Activated naive CD4-positive, alpha-beta T cell treated with anti-CD3 and anti-CD28 coated beads, Interleukin-2, amount 10 ng/mL, durations not matched to agents 7 days and 5 days (primary cell): ENCODE results near the gene GPRC6A.
"Not testable (repeated sequence)": the region's sequence is repeated elsewhere in the genome, so short reads cannot be mapped to it uniquely, and the experiment has no call there.

Experiments
- CTCF ChIA-PET: fragments of 350-600 bp; sonication (Branson Sonifier 250); formaldehyde crosslinking; loops from one replicate; lab custom pipeline; 2021; ENCODE audit warnings: antibody characterized with exemption; lab: Charles Lee
- DNase-seq: peaks from one replicate; pipeline ENCODE4 v3.0.0-alpha.2; 2020
- H3K27ac Mint-ChIP-seq: one replicate; pipeline ENCODE4 v1.8.0; 2021; ENCODE audit warnings: mild to moderate bottlenecking, moderate library complexity, mixed read lengths
- H3K27me3 Mint-ChIP-seq: one replicate; pipeline ENCODE4 v1.8.0; 2021; ENCODE audit warnings: mild to moderate bottlenecking, mixed read lengths
- H3K36me3 Mint-ChIP-seq: one replicate; pipeline ENCODE4 v1.8.0; 2021; ENCODE audit warnings: mixed read lengths
- H3K4me1 Mint-ChIP-seq: one replicate; pipeline ENCODE4 v1.8.0; 2021; ENCODE audit warnings: mixed read lengths
- H3K4me3 Mint-ChIP-seq: one replicate; pipeline ENCODE4 v1.8.0; 2021; ENCODE audit warnings: mild to moderate bottlenecking, moderate library complexity, mixed read lengths
- H3K9me3 Mint-ChIP-seq: one replicate; pipeline ENCODE4 v1.8.0; 2021; ENCODE audit warnings: mixed read lengths

GPRC6A gene

GRCh38 chr6:116828983-116829382 lies at the start of gene GPRC6A:
Gene GPRC6A, minus strand, starts transcription at chr6:116829083. Its CDS starts 70 bp downstream, at chr6:116829013.
- H3K4me3 Mint-ChIP-seq, result no peak within 1 kb of the TSS
- H3K36me3 Mint-ChIP-seq, result no peaks in the 10 kb centered on the region
- no peaks in the 10 kb centered on the region for H3K9me3 Mint-ChIP-seq
- DNase-seq, result no peak
- H3K4me1 Mint-ChIP-seq, result no peaks in the 10 kb centered on the region
- CTCF ChIA-PET, result no interaction called here
- H3K27ac Mint-ChIP-seq, result no peak within 1 kb of the TSS
- H3K27me3 Mint-ChIP-seq, result no peaks in the 10 kb centered on the region

- DNase-seq, result no peak
- H3K27me3 Mint-ChIP-seq, result peaks cover 32% of the 10 kb centered on the region
- no peak overlapping the region for H3K27ac Mint-ChIP-seq
- H3K4me1 Mint-ChIP-seq, result peaks cover 6% of the 10 kb centered on the region
- no peak overlapping the region for H3K4me3 Mint-ChIP-seq
- H3K36me3 Mint-ChIP-seq, result no peaks in the 10 kb centered on the region
- CTCF ChIA-PET, result no interaction called here
- no peaks in the 10 kb centered on the region for H3K9me3 Mint-ChIP-seq
These were observed 48.9 kb upstream of the GPRC6A start for GRCh38 chr6:116877743-116878142.

- Mint-ChIP-seq H3K36me3 (no peaks in the 10 kb centered on the region), H3K27ac (no peak within 1 kb of the TSS), H3K4me3 (no peak within 1 kb of the TSS), H3K27me3 (peaks cover 32% of the 10 kb centered on the region), H3K9me3 (no peaks in the 10 kb centered on the region), H3K4me1 (peaks cover 6% of the 10 kb centered on the region)
- CTCF ChIA-PET, result no interaction called here
- no peak for DNase-seq
These were observed 48.0 kb upstream of the GPRC6A start, which contains the start of gene RFX6 for GRCh38 chr6:116876635-116877611. Gene RFX6, plus strand, starts transcription at chr6:116877242. Its CDS starts 34 bp downstream, at chr6:116877276.

GRCh38 chr6:116876107-116876506 lies 47.2 kb upstream of the GPRC6A start:
- DNase-seq, result no peak
- Mint-ChIP-seq H3K9me3 (no peaks in the 10 kb centered on the region), H3K36me3 (no peaks in the 10 kb centered on the region), H3K4me3 (no peak overlapping the region), H3K4me1 (peaks cover 6% of the 10 kb centered on the region), H3K27me3 (peaks cover 32% of the 10 kb centered on the region), H3K27ac (no peak overlapping the region)
- CTCF ChIA-PET, result no interaction called here

- Mint-ChIP-seq H3K36me3 (no peaks in the 10 kb centered on the region), H3K4me3 (no peak overlapping the region), H3K9me3 (no peaks in the 10 kb centered on the region), H3K27ac (no peak overlapping the region), H3K4me1 (peaks cover 6% of the 10 kb centered on the region), H3K27me3 (peaks cover 31% of the 10 kb centered on the region)
- DNase-seq, result no peak
- CTCF ChIA-PET, result interaction anchor here (1.2 kb wide), 1 partner anchor 16 kb away, joined by 3 read pairs; no protein-coding TSS in a partner anchor
These were observed 43.9 kb upstream of the GPRC6A start for GRCh38 chr6:116872771-116873170.

- Mint-ChIP-seq H3K36me3 (no peaks in the 10 kb centered on the region), H3K27me3 (peaks cover 4% of the 10 kb centered on the region), H3K4me1 (no peaks in the 10 kb centered on the region), H3K27ac (no peak overlapping the region), H3K4me3 (no peak overlapping the region), H3K9me3 (no peaks in the 10 kb centered on the region)
- CTCF ChIA-PET, result no interaction called here
- no peak for DNase-seq
These were observed 37.5 kb upstream of the GPRC6A start for GRCh38 chr6:116866281-116866871.

- peaks cover 9% of the 10 kb centered on the region for H3K9me3 Mint-ChIP-seq
- H3K36me3 Mint-ChIP-seq, result no peaks in the 10 kb centered on the region
- H3K4me3 Mint-ChIP-seq, result no peak overlapping the region
- H3K27me3 Mint-ChIP-seq, result no peaks in the 10 kb centered on the region
- CTCF ChIA-PET, result no interaction called here
- no peak for DNase-seq
- H3K27ac Mint-ChIP-seq, result no peak overlapping the region
- no peaks in the 10 kb centered on the region for H3K4me1 Mint-ChIP-seq
These were observed 30.4 kb upstream of the GPRC6A start for GRCh38 chr6:116859264-116859663.

- no peaks in the 10 kb centered on the region for H3K36me3 Mint-ChIP-seq
- H3K4me1 Mint-ChIP-seq, result no peaks in the 10 kb centered on the region
- no peak for DNase-seq
- no peak overlapping the region for H3K27ac Mint-ChIP-seq
- H3K4me3 Mint-ChIP-seq, result no peak overlapping the region
- H3K27me3 Mint-ChIP-seq, result no peaks in the 10 kb centered on the region
- CTCF ChIA-PET, result no interaction called here
- H3K9me3 Mint-ChIP-seq, result peaks cover 9% of the 10 kb centered on the region
These were observed 29.2 kb upstream of the GPRC6A start for GRCh38 chr6:116858060-116858459.

- no peak overlapping the region for H3K4me3 Mint-ChIP-seq
- DNase-seq, result no peak
- CTCF ChIA-PET, result interaction anchor here (0.6 to 0.9 kb wide), 3 partner anchors 16 to 634 kb away, joined by 3 read pairs; no protein-coding TSS in a partner anchor
- H3K27me3 Mint-ChIP-seq, result no peaks in the 10 kb centered on the region
- no peak overlapping the region for H3K27ac Mint-ChIP-seq
- H3K36me3 Mint-ChIP-seq, result no peaks in the 10 kb centered on the region
- no peaks in the 10 kb centered on the region for H3K9me3 Mint-ChIP-seq
- no peaks in the 10 kb centered on the region for H3K4me1 Mint-ChIP-seq
These were observed 18.3 kb upstream of the GPRC6A start for GRCh38 chr6:116847227-116847626.

GRCh38 chr6:116842459-116842858 lies 13.6 kb upstream of the GPRC6A start:
- H3K27me3 Mint-ChIP-seq, result peaks cover 4% of the 10 kb centered on the region
- H3K4me1 Mint-ChIP-seq, result no peaks in the 10 kb centered on the region
- no peak for DNase-seq
- H3K36me3 Mint-ChIP-seq, result no peaks in the 10 kb centered on the region
- H3K4me3 Mint-ChIP-seq, result no peak overlapping the region
- H3K9me3 Mint-ChIP-seq, result no peaks in the 10 kb centered on the region
- CTCF ChIA-PET, result no interaction called here
- no peak overlapping the region for H3K27ac Mint-ChIP-seq

GRCh38 chr6:116840091-116840490 lies 11.2 kb upstream of the GPRC6A start:
- Mint-ChIP-seq H3K27ac (no peak overlapping the region), H3K27me3 (peaks cover 4% of the 10 kb centered on the region), H3K4me1 (no peaks in the 10 kb centered on the region), H3K36me3 (no peaks in the 10 kb centered on the region), H3K9me3 (no peaks in the 10 kb centered on the region), H3K4me3 (no peak overlapping the region)
- no peak for DNase-seq
- CTCF ChIA-PET, result no interaction called here

- no peaks in the 10 kb centered on the region for H3K9me3 Mint-ChIP-seq
- no peaks in the 10 kb centered on the region for H3K36me3 Mint-ChIP-seq
- peaks cover 4% of the 10 kb centered on the region for H3K27me3 Mint-ChIP-seq
- no peaks in the 10 kb centered on the region for H3K4me1 Mint-ChIP-seq
- CTCF ChIA-PET, result no interaction called here
- no peak overlapping the region for H3K27ac Mint-ChIP-seq
- H3K4me3 Mint-ChIP-seq, result no peak overlapping the region
- DNase-seq, result no peak
These were observed 7.9 kb upstream of the GPRC6A start for GRCh38 chr6:116836606-116837342.

- DNase-seq, H3K27ac Mint-ChIP-seq, H3K27me3 Mint-ChIP-seq, H3K9me3 Mint-ChIP-seq, CTCF ChIA-PET, H3K4me3 Mint-ChIP-seq, H3K36me3 Mint-ChIP-seq, H3K4me1 Mint-ChIP-seq: not testable (repeated sequence)
These were observed 5.6 kb upstream of the GPRC6A start for GRCh38 chr6:116834526-116834925.

- H3K27ac Mint-ChIP-seq, result no peak overlapping the region
- H3K36me3 Mint-ChIP-seq, result no peaks in the 10 kb centered on the region
- no peak overlapping the region for H3K4me3 Mint-ChIP-seq
- H3K4me1 Mint-ChIP-seq, result no peaks in the 10 kb centered on the region
- no peak for DNase-seq
- CTCF ChIA-PET, result no interaction called here
- H3K27me3 Mint-ChIP-seq, result no peaks in the 10 kb centered on the region
- no peaks in the 10 kb centered on the region for H3K9me3 Mint-ChIP-seq
These were observed 1.2 kb downstream of the GPRC6A start for GRCh38 chr6:116827561-116828240.
